GM12891 (cell line): Measurements from ENCODE around the gene PDZD2.

Experiments
- PAX5 ChIP-seq: IDR thresholded peaks from 2 replicates; pipeline ENCODE4 v1.6.1; 2011; ENCODE audit warnings: low read length, moderate library complexity, mild to moderate bottlenecking; ENCODE audit not compliant: insufficient read depth, severe bottlenecking
- POLR2A ChIP-seq: IDR thresholded peaks from 2 replicates; pipeline ENCODE4 v1.6.1; 2011; ENCODE audit warnings: low read depth, low read length, control low read depth
- POLR2AphosphoS5 ChIP-seq: IDR thresholded peaks from 2 replicates; pipeline ENCODE4 v1.6.1; 2011; ENCODE audit warnings: low read depth, low read length, control low read depth
- POU2F2 ChIP-seq: IDR thresholded peaks from 2 replicates; pipeline ENCODE4 v1.6.1; 2011; ENCODE audit warnings: low read depth, mild to moderate bottlenecking, control low read depth, low read length, moderate library complexity
- TAF1 ChIP-seq: IDR thresholded peaks from 2 replicates; pipeline ENCODE4 v1.6.1; 2011; ENCODE audit warnings: low read depth, low read length, control low read depth

GRCh38 chr5:31598640-31599611, 40.0 kb upstream of the PDZD2 start:
- TF ChIP-seq POLR2AphosphoS5 (no peak), POU2F2 (no peak), POLR2A (no peak), TAF1 (no peak), PAX5 (no peak)
